C4-2B (cell line): ENCODE measurements around the gene XRCC5.

ENCODE experiments used
- H3K27ac ChIP-seq: fragments of 450-650 bp; 2 replicates; pipeline ENCODE4 v1.5.1; 2017
- ZFX ChIP-seq: fragments of 450-650 bp; IDR thresholded peaks from 2 replicates; pipeline ENCODE4 v1.6.1; 2017
- TF ChIP-seq, protein P1 (sequence below): fragments of 450-650 bp; conservative IDR thresholded peaks from 2 replicates; pipeline ENCODE4 v1.5.1; 2017; ENCODE audit warnings: mild to moderate bottlenecking

XRCC5 gene

DNA sequence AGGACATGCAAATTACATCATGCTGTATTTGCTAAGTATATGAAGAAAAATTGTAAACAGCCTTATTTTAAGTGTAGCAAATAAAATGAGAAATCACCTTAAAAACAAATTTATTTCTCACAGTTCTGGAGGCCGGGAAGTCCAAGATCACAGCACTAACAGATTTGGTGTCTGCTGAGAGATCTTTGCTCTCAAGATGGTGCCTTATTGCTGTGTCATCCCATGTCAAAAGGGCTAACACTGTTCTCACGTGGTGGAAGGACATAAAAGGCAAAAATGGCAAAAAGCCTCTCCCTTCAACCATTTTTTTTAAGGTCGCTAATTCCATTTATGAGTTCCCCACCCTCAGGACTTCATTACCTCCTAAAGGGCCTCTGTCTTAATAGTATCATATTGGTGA is 12.1 kb downstream of the XRCC5 start:
- TF ChIP-seq ZFX, result no peak
- TF ChIP-seq, protein P1, sequence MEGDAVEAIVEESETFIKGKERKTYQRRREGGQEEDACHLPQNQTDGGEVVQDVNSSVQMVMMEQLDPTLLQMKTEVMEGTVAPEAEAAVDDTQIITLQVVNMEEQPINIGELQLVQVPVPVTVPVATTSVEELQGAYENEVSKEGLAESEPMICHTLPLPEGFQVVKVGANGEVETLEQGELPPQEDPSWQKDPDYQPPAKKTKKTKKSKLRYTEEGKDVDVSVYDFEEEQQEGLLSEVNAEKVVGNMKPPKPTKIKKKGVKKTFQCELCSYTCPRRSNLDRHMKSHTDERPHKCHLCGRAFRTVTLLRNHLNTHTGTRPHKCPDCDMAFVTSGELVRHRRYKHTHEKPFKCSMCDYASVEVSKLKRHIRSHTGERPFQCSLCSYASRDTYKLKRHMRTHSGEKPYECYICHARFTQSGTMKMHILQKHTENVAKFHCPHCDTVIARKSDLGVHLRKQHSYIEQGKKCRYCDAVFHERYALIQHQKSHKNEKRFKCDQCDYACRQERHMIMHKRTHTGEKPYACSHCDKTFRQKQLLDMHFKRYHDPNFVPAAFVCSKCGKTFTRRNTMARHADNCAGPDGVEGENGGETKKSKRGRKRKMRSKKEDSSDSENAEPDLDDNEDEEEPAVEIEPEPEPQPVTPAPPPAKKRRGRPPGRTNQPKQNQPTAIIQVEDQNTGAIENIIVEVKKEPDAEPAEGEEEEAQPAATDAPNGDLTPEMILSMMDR, result no peak
- H3K27ac ChIP-seq, result no peak overlapping the region

DNA sequence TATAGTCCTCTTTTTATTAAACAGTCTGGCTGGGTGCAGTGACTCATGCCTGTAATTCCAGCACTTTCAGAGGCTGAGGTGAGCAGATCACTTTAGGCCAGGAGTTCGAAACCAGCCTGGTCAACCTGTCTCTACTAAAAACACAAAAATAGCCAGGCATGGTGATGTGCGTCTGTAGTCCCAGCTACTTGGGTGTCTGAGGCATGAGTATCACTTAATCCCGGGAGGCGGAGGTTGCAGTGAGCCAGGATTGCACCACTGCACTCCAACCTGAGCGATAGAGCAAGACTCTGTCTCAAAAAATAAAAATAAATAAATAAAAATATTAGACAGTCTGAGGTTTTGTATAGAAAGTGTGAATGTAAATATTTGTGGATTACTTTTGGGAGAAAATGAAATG is 17.8 kb downstream of the XRCC5 start:
- no peak for TF ChIP-seq ZFX
- TF ChIP-seq, protein P1, result no peak
- no peak overlapping the region for H3K27ac ChIP-seq

DNA sequence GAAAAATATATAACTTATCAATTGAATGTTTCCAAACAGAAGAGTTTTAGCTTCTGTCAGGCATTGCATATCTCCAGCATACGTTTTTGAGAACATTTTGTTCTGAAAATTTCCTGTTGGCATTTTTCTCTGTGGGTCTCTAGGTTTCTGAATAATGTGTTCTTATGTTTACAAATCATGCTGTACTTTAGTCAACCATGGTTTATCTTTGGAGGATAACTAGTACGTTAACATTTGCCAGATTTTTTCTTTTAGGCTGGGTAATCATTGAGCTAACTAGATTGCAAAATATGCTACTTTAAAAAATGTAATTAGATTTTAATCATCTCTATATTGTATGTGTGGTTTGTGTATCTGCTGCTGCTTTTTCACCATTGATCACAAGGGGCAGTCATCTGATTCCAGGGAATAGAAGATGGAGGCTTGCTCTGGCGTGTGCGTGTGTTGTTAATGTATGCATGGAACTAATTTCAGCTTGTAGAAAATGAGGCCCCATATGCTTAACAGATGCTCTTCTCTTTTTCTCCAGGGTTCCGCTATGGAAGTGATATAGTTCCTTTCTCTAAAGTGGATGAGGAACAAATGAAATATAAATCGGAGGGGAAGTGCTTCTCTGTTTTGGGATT is 21.3 kb downstream of the XRCC5 start:
- no peak overlapping the region for H3K27ac ChIP-seq
- TF ChIP-seq, protein P1, result peak; percentile 33
- no peak for TF ChIP-seq ZFX

DNA sequence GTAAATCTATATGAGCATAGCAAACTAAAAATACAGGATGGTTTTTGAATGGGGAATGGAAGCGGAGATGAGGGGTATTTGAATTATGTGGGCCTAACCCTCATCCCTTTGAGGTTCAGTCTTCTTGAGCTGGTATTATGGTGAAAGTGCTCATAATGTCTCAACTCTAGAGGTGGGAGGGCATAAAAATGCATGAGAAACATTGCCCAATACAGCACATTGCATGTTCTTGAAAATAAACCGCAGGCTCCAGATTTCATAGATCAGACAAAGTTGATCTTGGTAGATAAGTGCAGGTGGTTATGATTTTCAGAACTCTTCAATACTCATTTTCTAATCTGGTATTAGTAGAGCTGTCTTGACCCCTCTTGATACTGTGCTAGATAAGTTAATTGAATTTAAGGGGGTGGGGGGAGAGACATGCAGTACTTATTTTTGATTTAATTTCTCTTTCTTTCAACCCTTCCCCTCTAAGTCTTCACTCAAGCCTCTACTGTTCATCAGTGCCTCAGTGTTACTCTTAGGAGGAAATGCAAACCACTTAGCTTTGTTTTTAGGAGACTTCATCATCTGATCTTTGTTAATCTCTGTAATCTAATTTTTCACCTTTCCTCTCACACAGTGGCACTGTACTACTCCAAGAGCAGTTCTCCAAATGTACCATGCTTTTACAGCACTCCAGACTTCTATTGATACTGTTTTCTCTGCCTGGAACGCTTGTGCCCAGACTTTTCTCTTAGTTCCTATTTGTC is 22.2 kb downstream of the XRCC5 start:
- TF ChIP-seq, protein P1, result no peak
- TF ChIP-seq ZFX, result no peak
- H3K27ac ChIP-seq, result no peak overlapping the region

DNA sequence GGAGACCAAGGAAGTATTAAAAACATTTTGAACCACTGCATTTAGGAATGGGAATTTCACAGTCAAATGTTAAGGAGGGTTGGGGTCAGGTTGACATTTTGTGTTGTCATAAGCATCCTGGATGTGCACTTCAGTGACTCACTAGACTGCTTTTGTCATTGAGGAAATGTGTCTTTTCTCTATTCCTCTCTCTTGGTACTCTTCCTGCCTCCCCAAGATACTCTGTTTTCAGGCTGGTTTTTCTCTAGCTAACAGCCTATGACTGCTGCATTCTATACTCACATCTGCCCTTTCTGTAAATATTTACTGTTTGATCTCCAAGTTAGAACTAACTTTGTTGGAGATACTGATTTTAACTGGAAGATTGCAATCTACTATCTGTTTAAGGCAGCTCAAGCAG is 23.4 kb downstream of the XRCC5 start:
- H3K27ac ChIP-seq, result no peak overlapping the region

DNA sequence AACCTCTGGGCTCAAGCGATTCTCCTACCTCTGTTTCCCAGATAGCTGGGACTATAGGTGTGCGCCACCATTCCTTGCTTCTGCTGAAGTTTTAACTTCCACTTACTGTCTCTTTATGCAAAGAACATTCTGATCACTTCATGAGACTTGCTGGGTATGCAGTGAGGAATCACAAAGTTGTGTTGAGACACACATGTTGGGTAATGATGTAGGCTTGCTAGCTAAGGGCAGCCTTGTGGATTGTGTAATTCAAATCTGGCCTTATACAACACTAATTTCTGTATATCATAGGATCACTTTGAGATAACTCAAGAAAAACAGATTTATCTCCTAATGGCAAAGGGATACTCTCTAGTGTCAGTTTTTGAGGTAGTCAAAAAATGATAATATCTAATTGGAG is 24.2 kb downstream of the XRCC5 start:
- peak overlapping the region; percentile 28; the same call in 1 of the 2 replicates for H3K27ac ChIP-seq
- TF ChIP-seq ZFX, result no peak
- TF ChIP-seq, protein P1, result no peak

More for the DNA sequence above, 23.4 kb downstream of the XRCC5 start:
- TF ChIP-seq, protein P1, result no peak
- no peak for TF ChIP-seq ZFX

DNA sequence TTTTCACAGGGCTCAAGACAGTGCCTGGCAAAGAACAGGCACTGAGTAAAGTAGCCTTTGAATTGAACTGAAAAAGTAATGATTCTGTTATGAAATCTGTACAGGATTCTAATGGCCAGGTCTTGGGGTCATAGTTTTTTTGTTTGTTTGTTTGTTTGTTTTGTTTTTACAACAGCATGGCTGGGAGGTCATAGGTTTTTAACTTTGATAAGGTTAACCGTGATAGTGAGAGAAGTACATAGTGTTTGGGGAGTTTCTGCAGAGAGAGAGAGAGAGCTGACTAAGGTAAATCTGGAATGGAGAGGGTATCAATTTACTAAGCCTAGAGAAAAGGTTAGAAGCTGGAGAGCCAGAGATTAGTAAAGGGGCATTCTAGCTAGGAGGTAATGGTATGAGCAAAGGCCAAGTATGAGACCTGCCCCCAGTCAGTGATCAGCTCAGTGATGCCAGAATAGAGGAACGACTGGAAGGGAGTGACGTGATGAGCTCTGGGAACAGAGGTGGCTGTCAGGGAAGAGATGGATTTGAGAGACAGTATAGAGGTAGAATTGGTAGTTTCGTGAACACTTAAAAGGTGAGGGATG is 25.9 kb downstream of the XRCC5 start:
- H3K27ac ChIP-seq, result no peak overlapping the region
- TF ChIP-seq, protein P1, result no peak
- TF ChIP-seq ZFX, result no peak
